Body of pancreas (tissue), 4 donors: ENCODE results near the gene UQCRC2. TPM values are rescaled to one million over a fixed set of nuclear protein-coding genes. Genes with fewer than 3 reads are reported as not detected.
"Not testable (repeated sequence)": the region's sequence is repeated elsewhere in the genome, so short reads cannot be mapped to it uniquely, and the experiment has no call there.

ENCODE experiments used
- ATAC-seq: fragments of 150-250 bp; one replicate; pipeline ENCODE4 v1.9.1; 2016
- DNase-seq, 4 donors: peaks; one replicate each; pipeline ENCODE4 v3.0.0-alpha.2; 2019
- H3K27ac ChIP-seq, 4 donors: fragments of 200-600 bp; sonication (generic); 1 replicate in 3 of 4; 2 replicates in 1 of 4; pipeline versions ENCODE4 v1.5.1 to v1.6.1; 2016 to 2019; ENCODE audit warnings: mild to moderate bottlenecking in 1 of 4, mixed read lengths in 1 of 4, moderate library complexity in 1 of 4
- H3K27me3 ChIP-seq, 2 donors: fragments of 200-600 bp; sonication (generic); one replicate each; pipeline ENCODE4 v1.6.0; 2016; ENCODE audit warnings: mild to moderate bottlenecking in 1 of 2
- H3K36me3 ChIP-seq, 2 donors: fragments of 200-600 bp; sonication (generic); replicated peaks in 1 of 2; 2 replicates each; pipeline ENCODE4 v1.5.1; 2016; ENCODE audit warnings: low read depth in 2 of 2; ENCODE audit not compliant: insufficient read depth in 1 of 2
- H3K4me1 ChIP-seq: fragments of 200-600 bp; sonication (generic); one replicate; pipeline ENCODE4 v1.6.0; 2016
- H3K4me3 ChIP-seq, 2 donors: fragments of 200-600 bp; sonication (generic); 1 replicate in 1 of 2; 2 replicates in 1 of 2; pipeline ENCODE4 v1.5.1; 2016 to 2019
- H3K9me3 ChIP-seq, 3 donors: fragments of 200-600 bp; sonication (generic); 1 replicate in 2 of 3; 2 replicates in 1 of 3; pipeline ENCODE4 v1.5.1; 2016
- POLR2A ChIP-seq, 3 donors: fragments of 450-650 bp; IDR thresholded peaks; one replicate each; pipeline ENCODE4 v1.6.1; 2016; ENCODE audit warnings: antibody characterized with exemption in 3 of 3, mild to moderate bottlenecking in 2 of 3
- WGBS, 2 donors: methylation state at CpG; one replicate each; pipeline ENCODE4 v1.1.5; 2017; 5-methylcytosine and 5-hydroxymethylcytosine counted together
- intact Hi-C: fragments of 100-400 bp; cut with DNase I; formaldehyde crosslinking; loops from one replicate; pipeline ENCODE4 v1.15.1; 2023
- total RNA-seq, 2 donors: library from RNA; depleted of rRNA; stranded (reverse); fragments of >200 nt; gene quantifications; one replicate each; pipeline ENCODE4 v1.1.0, GENCODE V29; 2016
- TF ChIP-seq, protein P1 (sequence below), 7 experiments: fragments of 450-650 bp in 4 of 7; fragments of 200-600 bp in 3 of 7; sonication (generic) in 3 of 7; IDR thresholded peaks; one replicate each; pipeline ENCODE4 v1.5.1; 2016 to 2019; ENCODE audit warnings: antibody characterized with exemption in 7 of 7

UQCRC2 gene
- total RNA-seq, 2 donors from 2014 or later, result 63.3 to 128 TPM

DNA sequence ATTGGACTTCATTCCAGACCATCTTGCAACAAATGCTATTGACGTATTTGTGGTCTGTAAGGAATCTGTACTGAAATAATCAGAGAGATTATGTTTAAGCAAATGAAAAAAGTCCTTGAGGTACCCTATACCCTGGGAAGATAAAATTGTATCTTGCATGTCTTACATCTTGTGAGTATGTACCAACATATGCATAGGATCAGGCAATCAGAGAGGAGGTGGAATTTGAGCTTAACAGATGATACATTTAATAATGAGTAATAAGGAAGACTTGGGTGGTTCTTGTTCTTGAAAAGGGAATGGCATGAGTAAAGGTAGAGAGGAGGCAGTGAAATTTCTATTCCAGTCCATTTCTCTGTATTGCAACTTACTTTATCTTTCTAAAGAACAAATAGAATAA is 65.4 kb downstream of the UQCRC2 start:
- intact Hi-C loops, result no loop called here
- Histone ChIP-seq H3K36me3 (no peaks in the 10 kb centered on the region), H3K9me3 (no peaks in the 10 kb centered on the region), H3K27ac (no peak overlapping the region), H3K27me3 (no peaks in the 10 kb centered on the region), H3K4me3 (no peak overlapping the region), H3K4me1 (peaks cover 25% of the 10 kb centered on the region)
- DNase-seq, result no peak
- 77 to 90% methylated on average over 1 of the region's 1 CpG for WGBS, 2 donors
- ATAC-seq, result no peak
- TF ChIP-seq, protein P1, sequence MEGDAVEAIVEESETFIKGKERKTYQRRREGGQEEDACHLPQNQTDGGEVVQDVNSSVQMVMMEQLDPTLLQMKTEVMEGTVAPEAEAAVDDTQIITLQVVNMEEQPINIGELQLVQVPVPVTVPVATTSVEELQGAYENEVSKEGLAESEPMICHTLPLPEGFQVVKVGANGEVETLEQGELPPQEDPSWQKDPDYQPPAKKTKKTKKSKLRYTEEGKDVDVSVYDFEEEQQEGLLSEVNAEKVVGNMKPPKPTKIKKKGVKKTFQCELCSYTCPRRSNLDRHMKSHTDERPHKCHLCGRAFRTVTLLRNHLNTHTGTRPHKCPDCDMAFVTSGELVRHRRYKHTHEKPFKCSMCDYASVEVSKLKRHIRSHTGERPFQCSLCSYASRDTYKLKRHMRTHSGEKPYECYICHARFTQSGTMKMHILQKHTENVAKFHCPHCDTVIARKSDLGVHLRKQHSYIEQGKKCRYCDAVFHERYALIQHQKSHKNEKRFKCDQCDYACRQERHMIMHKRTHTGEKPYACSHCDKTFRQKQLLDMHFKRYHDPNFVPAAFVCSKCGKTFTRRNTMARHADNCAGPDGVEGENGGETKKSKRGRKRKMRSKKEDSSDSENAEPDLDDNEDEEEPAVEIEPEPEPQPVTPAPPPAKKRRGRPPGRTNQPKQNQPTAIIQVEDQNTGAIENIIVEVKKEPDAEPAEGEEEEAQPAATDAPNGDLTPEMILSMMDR (IDR thresholded peaks at IDR 0.05), result no peak
- no peak for TF ChIP-seq POLR2A (IDR thresholded peaks at IDR 0.05)

DNA sequence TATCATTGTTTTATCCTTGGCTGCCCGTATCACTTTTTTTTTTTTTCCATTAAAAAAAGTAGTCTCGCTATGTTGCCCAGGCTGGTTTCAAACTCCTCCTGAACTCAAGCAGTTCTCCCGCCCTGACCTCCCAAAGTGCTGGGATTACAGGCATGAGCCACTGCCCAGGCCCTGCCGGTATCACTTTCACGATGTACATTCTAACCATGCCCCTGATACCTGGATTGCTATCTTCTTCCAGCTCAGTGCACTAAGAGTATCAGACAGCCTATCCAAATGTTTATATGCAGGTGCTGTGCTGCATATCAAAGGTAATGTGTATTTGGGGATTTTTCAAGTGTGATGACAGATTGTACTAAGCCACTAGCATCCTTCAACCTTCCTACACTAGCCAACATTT is 69.0 kb downstream of the UQCRC2 start:
- H3K27ac ChIP-seq, result no peak overlapping the region
- TF ChIP-seq, protein P1 (IDR thresholded peaks at IDR 0.05), result no peak
- TF ChIP-seq POLR2A (IDR thresholded peaks at IDR 0.05), result no peak
- no peaks in the 10 kb centered on the region for H3K9me3 ChIP-seq
- H3K4me3 ChIP-seq, result no peak overlapping the region
- ATAC-seq (no peak), DNase-seq (no peak)
- intact Hi-C loops, result no loop called here
- WGBS, 2 donors, result 73 to 85% methylated on average over 5 of the region's 5 CpGs
- no peaks in the 10 kb centered on the region for H3K27me3 ChIP-seq
- H3K4me1 ChIP-seq, result peaks cover 9% of the 10 kb centered on the region
- H3K36me3 ChIP-seq, result no peaks in the 10 kb centered on the region

DNA sequence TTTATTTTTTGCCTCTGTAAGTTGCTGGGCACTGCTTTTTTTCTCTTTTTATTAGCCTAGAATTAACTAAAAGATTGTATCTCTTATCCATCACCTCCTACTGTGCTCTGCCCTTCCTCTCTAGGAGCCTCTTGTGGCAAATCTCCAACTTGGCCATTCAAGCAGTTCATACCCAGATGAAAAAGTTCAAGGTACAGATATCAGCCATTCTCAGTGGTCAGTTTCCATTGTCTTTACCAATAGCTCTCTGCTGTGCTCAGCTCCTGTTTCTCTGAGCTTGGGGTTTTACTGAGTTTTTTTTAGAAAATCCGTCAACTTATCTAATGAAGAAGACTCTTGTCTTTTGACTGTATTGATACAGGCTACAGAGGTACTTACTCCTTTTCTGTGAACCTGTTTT is 70.3 kb downstream of the UQCRC2 start:
- ATAC-seq, result no peak
- Histone ChIP-seq H3K27ac (no peak overlapping the region), H3K27me3 (no peaks in the 10 kb centered on the region), H3K36me3 (no peaks in the 10 kb centered on the region), H3K4me3 (no peak overlapping the region), H3K4me1 (peaks cover 5% of the 10 kb centered on the region), H3K9me3 (no peaks in the 10 kb centered on the region)
- WGBS, 2 donors, result 81 to 92% methylated on average over 1 of the region's 1 CpG
- TF ChIP-seq, protein P1 (IDR thresholded peaks at IDR 0.05), result no peak
- TF ChIP-seq POLR2A (IDR thresholded peaks at IDR 0.05), result no peak
- intact Hi-C loops, result no loop called here
- DNase-seq, result no peak

DNA sequence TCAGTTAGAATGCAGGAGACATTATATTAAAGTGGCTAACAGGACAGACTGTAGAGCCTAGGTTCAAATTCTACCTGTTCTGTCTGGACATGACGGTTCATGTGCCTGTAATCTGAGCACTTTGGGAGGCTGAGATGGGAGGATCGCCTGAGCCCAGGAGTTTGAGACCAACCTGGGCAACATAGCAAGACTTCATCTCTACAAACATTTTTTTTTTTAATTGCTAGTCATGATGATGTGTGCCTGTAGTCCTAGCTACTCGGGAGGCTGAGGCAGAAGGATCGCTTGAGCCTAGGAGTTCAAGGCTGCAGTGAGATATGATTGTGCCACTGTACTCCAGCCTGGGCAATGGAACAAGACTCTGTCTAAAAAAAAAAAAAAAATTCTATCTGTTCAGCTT is 71.6 kb downstream of the UQCRC2 start:
- H3K9me3 ChIP-seq, intact Hi-C loops, H3K4me3 ChIP-seq, H3K27ac ChIP-seq, H3K36me3 ChIP-seq, ATAC-seq, DNase-seq, H3K27me3 ChIP-seq, H3K4me1 ChIP-seq: not testable (repeated sequence)
- 84 to 88% methylated on average over 4 of the region's 4 CpGs for WGBS, 2 donors

DNA sequence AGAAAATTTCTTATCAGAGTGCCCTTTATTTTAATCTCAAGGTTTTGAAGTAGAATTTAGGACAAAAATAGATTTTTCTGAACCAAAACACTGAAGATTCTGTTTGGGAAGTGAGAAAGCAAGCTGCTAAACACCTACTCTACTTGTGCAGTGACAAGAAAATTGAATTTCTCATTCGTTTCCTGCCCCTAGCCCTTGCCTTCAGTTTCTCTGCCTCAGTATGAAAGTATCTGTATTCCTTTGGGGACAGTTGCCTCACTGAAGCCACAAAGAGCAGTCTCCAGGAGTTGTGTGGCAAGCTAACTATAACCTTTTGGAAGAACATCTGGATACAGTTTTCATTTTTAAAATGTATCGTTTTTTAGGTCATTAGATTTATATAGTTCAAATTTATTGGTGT is 74.5 kb downstream of the UQCRC2 start:
- no peak for ATAC-seq
- 59 to 75% methylated on average over 2 of the region's 2 CpGs for whole genome bisulfite sequencing, 2 donors
- intact Hi-C loops, result no loop called here
- no peak overlapping the region for H3K27ac ChIP-seq
- no peaks in the 10 kb centered on the region for H3K27me3 ChIP-seq
- peaks cover 16% of the 10 kb centered on the region for H3K4me1 ChIP-seq
- no peak for DNase-seq
- H3K4me3 ChIP-seq, result no peak overlapping the region
- TF ChIP-seq, protein P1 (IDR thresholded peaks at IDR 0.05), result no peak
- no peak for TF ChIP-seq POLR2A (IDR thresholded peaks at IDR 0.05)
- H3K9me3 ChIP-seq, result no peaks in the 10 kb centered on the region
- no peaks in the 10 kb centered on the region for H3K36me3 ChIP-seq
